Thymus (tissue), 11 donors: ENCODE measurements around the gene SLC25A31. TPM values are rescaled to one million over a fixed set of nuclear protein-coding genes. Genes with fewer than 3 reads are reported as not detected.
A peak's percentile ranks its signal among the peaks of the same experiment; 100 is the strongest.

Experiments used
- DNase-seq, 9 donors: peaks; one replicate each; pipeline ENCODE4 v3.0.0-alpha.2; 2013; ENCODE audit warnings: low spot score in 9 of 9, low read depth in 6 of 9, missing footprints in 1 of 9
- H3K27ac ChIP-seq, 2 donors: one replicate each; pipeline ENCODE4 v1.5.1; 2013; ENCODE audit warnings: control low read depth in 1 of 2, low read depth in 1 of 2, low read length in 1 of 2, mild to moderate bottlenecking in 1 of 2, moderate library complexity in 1 of 2
- H3K27me3 ChIP-seq, 2 donors: one replicate each; pipeline ENCODE4 v1.5.1; 2013; ENCODE audit warnings: low read length in 1 of 2; ENCODE audit not compliant: control insufficient read depth in 2 of 2, insufficient read depth in 1 of 2
- H3K36me3 ChIP-seq, 2 donors: one replicate each; pipeline ENCODE4 v1.5.1; 2013; ENCODE audit warnings: low read length in 1 of 2, mild to moderate bottlenecking in 1 of 2, moderate library complexity in 1 of 2; ENCODE audit not compliant: control insufficient read depth in 2 of 2, insufficient read depth in 2 of 2
- H3K4me1 ChIP-seq, 2 donors: one replicate each; pipeline ENCODE4 v1.5.1; 2013; ENCODE audit warnings: low read length in 2 of 2; ENCODE audit not compliant: control insufficient read depth in 2 of 2, insufficient read depth in 2 of 2
- H3K4me3 ChIP-seq, 2 donors: one replicate each; pipeline ENCODE4 v1.5.1; 2013; ENCODE audit warnings: low read length in 2 of 2, control low read depth in 1 of 2, mild to moderate bottlenecking in 1 of 2
- H3K9me3 ChIP-seq, 2 donors: one replicate each; pipeline ENCODE4 v1.5.1; 2013; ENCODE audit warnings: low read length in 1 of 2, mild to moderate bottlenecking in 1 of 2; ENCODE audit not compliant: control insufficient read depth in 2 of 2, insufficient read depth in 1 of 2
- WGBS: extraction: QIAGEN DNeasy Blood & Tissue Kit; methylation state at CpG from one replicate; pipeline ENCODE4 v1.1.7; 2013; 5-methylcytosine and 5-hydroxymethylcytosine counted together
- polyA plus RNA-seq: library from polyadenylated mRNA; stranded (reverse); fragments of 200-250 nt; gene quantifications from one replicate; pipeline ENCODE4 v1.2.3, GENCODE V29; 2013
- total RNA-seq: library from RNA; stranded (reverse); fragments of 120-200 nt; gene quantifications from one replicate; pipeline ENCODE4 v1.2.4, GENCODE V29; 2013
- donor health status: healthy.

The SLC25A31 gene
- total and polyA plus RNA-seq, 2 donors: 0.05 to 0.25 TPM

DNA sequence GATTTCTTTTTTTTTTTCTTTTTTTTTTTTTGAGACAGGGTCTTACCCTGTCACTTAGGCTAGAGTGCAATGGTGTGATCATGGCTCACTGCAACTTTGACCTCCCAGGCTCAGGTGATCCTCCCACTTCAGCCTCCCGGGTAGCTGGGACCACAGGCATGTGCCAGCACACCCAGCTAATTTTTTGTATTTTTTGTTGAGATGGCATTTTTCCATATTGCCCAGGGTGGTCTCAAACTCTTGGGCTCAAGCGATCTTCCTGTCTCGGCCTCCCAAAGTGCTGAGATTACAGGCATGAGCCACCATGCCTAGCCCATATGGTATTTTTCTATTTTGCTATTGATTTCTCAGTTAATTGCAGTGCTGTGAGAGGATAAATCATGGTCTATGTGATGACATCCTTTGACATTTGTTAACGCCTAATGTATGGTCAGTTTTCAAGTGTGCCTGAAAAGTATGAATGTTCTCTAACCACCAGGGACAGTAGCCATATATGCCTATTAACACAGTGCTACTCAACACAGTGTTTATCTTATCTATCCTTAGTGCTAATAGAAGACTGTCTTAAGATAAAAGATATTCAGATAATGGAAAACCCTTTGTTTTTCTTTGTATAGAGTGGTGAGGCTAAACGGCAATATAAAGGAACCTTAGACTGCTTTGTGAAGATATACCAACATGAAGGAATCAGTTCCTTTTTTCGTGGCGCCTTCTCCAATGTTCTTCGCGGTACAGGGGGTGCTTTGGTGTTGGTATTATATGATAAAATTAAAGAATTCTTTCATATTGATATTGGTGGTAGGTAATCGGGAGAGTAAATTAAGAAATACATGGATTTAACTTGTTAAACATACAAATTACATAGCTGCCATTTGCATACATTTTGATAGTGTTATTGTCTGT, 42.8 kb downstream of the SLC25A31 start:
- H3K4me3 ChIP-seq: no peak overlapping the region
- peaks cover 0 to 4% of the 10 kb centered on the region in 2 donors for H3K27me3 ChIP-seq
- H3K27ac ChIP-seq: no peak overlapping the region
- 96% methylated on average over 10 of the region's 10 CpGs for WGBS
- no peaks in the 10 kb centered on the region for H3K4me1 ChIP-seq
- DNase-seq: no peak
- no peaks in the 10 kb centered on the region for H3K9me3 ChIP-seq
- H3K36me3 ChIP-seq: no peaks in the 10 kb centered on the region

DNA sequence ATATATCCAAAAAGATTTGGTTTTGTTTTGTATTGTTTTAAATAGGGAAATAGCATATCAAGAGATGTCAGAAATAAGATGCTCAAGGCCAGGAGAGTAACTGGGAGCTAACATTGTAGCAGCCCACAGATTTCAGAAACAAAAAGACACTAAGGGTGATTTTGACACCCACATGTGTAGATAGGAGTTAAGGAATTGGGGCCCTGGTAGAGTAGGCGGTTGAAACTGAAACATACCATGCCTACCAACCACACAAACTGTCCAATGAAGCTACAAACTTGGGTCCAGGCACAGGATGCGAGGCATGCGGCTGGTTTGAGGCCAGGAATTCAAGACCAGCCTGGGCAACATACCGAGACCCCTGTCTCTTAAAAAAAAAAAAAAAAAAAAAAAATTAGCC, 45.6 kb downstream of the SLC25A31 start:
- Histone ChIP-seq H3K9me3 (no peaks in the 10 kb centered on the region), H3K36me3 (no peaks in the 10 kb centered on the region), H3K27ac (no peak overlapping the region), H3K4me3 (no peak overlapping the region), H3K27me3 (peaks cover 6 to 23% of the 10 kb centered on the region in 2 donors), H3K4me1 (no peaks in the 10 kb centered on the region)
- DNase-seq: no peak
- 94% methylated on average over 4 of the region's 4 CpGs for WGBS

DNA sequence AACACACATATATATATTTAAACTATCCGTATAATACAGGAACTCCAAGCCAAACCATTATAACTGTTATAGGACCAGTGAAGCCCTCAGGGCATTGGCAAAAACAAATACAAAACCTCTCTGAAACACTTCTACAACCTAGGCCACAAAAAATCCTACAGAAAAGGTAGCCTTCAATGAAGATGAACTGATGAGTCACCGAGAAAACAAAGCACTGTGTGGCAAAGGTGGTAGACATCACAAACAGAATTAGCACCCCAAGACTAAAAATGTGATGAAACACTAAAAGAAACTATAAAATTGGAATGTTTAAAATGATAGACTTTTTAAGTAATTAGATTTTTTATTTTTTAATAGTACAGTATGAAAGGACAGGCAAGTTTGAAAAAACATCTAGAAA, 46.4 kb downstream of the SLC25A31 start:
- no peaks in the 10 kb centered on the region for H3K36me3 ChIP-seq
- 69% methylated on average over 2 of the region's 2 CpGs for WGBS
- peaks cover 0 to 5% of the 10 kb centered on the region in 2 donors for H3K4me1 ChIP-seq
- H3K4me3 ChIP-seq: no peak overlapping the region
- DNase-seq: no peak
- no peaks in the 10 kb centered on the region for H3K9me3 ChIP-seq
- H3K27me3 ChIP-seq: peaks cover 13 to 30% of the 10 kb centered on the region in 2 donors
- H3K27ac ChIP-seq: no peak overlapping the region

DNA sequence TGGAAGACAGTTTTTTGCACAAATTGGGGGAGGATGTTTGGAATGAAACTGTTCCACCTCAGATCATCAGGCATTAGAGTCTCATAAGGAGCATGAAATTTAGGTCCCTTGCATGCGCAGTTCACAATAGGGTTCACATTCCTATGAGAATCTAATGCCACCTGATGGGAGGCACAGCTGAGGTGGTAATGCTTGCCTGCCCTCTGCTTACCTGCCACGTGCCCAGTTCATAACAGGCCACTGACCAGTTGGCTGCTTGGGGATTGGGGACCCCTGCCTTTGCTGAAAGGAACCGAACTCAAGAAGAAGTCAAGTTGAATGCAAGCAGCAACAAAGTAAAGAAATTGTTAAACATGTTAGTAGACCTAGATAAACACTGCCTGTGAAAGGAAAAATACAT, 47.3 kb downstream of the SLC25A31 start:
- no peak for DNase-seq
- Histone ChIP-seq H3K36me3 (no peaks in the 10 kb centered on the region), H3K27ac (no peak overlapping the region), H3K4me1 (peaks cover 3 to 11% of the 10 kb centered on the region in 2 donors), H3K9me3 (no peaks in the 10 kb centered on the region), H3K4me3 (no peak overlapping the region), H3K27me3 (peaks cover 21 to 39% of the 10 kb centered on the region in 2 donors)
- WGBS: 87% methylated on average over 3 of the region's 3 CpGs

DNA sequence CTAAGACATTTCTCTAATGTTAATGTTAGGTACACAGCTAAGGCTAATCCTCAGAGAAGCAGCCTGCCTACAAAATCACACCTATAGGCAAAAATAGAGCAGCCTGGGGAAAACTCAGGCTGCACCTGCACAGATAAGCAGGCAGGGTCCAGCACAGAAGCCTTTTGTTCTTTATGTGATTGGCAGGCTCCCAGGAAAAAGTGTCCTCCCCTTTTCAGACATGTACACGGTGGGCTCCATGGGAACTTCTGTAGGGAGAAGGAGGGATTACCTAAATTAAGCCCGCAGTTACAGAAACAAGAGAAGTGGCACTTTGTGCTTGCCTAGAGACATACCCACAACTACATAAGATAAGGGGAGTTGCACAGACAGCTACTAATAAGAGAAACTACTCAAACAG, 47.9 kb downstream of the SLC25A31 start:
- Histone ChIP-seq H3K9me3 (no peaks in the 10 kb centered on the region), H3K27ac (no peak overlapping the region), H3K4me3 (no peak overlapping the region), H3K27me3 (peaks cover 27 to 45% of the 10 kb centered on the region in 2 donors), H3K36me3 (no peaks in the 10 kb centered on the region), H3K4me1 (peaks cover 8 to 17% of the 10 kb centered on the region in 2 donors)
- WGBS: 76% methylated on average over 2 of the region's 2 CpGs
- no peak for DNase-seq

DNA sequence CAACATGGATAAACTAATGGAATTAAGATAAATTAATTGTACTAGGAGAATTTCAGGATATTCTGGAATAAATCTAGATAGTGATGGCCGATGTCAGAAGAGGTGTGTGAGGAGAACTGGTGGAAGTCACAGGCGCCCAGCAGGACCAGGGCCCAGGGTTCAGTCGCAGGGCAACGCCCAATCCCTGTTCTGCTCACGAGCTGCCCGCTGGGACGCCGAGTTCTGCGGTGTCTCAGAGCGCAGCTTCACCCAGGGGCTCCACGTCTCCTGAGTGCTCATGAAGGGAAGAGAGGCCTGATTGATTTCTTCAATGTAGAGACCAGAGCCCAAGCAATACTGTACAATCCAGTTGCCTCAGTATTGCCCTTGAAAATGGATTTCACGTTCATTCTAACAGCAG, 50.4 kb downstream of the SLC25A31 start:
- H3K36me3 ChIP-seq: no peaks in the 10 kb centered on the region
- H3K27me3 ChIP-seq: peaks cover 38 to 65% of the 10 kb centered on the region in 2 donors
- H3K4me3 ChIP-seq: no peak overlapping the region
- WGBS: 98% methylated on average over 12 of the region's 12 CpGs
- H3K4me1 ChIP-seq: peaks cover 8 to 18% of the 10 kb centered on the region in 2 donors
- DNase-seq: no peak
- no peak overlapping the region for H3K27ac ChIP-seq
- no peaks in the 10 kb centered on the region for H3K9me3 ChIP-seq

DNA sequence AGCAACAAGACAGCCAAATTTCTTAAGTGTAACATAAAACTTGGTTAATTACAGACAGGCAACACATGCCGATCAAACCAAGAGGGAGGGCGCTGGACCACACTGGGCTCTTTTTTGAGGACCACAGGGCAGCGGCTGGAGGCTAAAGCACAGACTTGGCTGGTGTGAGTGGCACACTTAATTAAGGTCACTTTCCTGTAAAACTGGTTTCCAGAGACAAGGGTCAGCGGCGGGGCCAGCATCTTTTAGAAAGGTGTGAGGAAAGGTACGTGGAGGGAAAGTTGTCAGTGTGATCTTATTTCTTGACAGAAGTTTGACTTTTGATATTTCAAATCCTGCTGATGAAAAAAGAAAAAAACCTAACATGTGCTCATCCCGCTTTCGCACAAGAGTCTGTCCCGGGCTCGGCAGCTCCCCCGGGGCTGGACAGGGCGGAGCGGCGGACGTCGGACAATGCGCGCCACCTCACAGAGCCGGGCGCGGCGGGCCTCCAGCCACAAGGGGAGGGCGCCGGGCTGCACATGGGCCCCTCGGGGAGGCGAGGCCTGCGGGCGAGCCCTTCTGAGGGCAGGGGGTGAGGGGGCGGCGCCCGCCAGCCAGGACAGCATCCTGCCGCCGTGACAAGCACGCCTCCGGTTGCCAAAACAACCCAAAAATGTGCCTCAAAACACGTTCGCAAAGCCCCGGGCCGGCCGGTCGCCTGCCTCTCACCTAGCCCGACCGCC, 51.3 kb downstream of the SLC25A31 start:
- peak overlapping the region in 1 of 2 donors; percentile 31 for H3K27ac ChIP-seq

DNA sequence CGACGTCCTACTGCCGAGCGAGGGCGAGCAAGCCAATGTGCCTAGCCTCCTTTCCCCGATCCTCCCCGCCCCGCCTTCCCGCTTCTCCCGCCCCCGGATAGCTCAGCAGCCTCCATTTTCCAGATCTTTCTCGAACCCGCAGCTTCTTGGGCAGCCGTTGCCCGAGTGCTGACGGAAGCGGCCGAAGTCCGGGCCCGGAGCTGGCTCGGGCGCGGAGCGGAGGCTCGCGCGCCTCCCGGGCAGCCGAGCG, 51.8 kb downstream of the SLC25A31 start:
- WGBS: under 1% methylated on average over 30 of the region's 30 CpGs

More for the DNA sequence above, 51.3 kb downstream of the SLC25A31 start:
- no peaks in the 10 kb centered on the region for H3K36me3 ChIP-seq
- peaks cover 8 to 18% of the 10 kb centered on the region in 2 donors for H3K4me1 ChIP-seq
- H3K27me3 ChIP-seq: peaks cover 38 to 66% of the 10 kb centered on the region in 2 donors
- peak overlapping the region; percentile 45 to 57 for H3K4me3 ChIP-seq
- H3K9me3 ChIP-seq: no peaks in the 10 kb centered on the region
- 18% methylated on average over 43 of the region's 43 CpGs for WGBS
- peak in 2 of 9 donors; percentile 9 to 12 for DNase-seq

More for the DNA sequence above, 51.8 kb downstream of the SLC25A31 start:
- no peaks in the 10 kb centered on the region for H3K9me3 ChIP-seq
- peaks cover 8 to 18% of the 10 kb centered on the region in 2 donors for H3K4me1 ChIP-seq
- H3K27me3 ChIP-seq: peaks cover 38 to 68% of the 10 kb centered on the region in 2 donors
- peak overlapping the region; percentile 45 to 57 for H3K4me3 ChIP-seq
- H3K36me3 ChIP-seq: no peaks in the 10 kb centered on the region
- DNase-seq: peak in 2 of 9 donors; percentile 22 to 26
- H3K27ac ChIP-seq: peak overlapping the region in 1 of 2 donors; percentile 31
